ENCODE data around the gene DBNDD1. TPM values are rescaled to one million over a fixed set of nuclear protein-coding genes. Genes with fewer than 3 reads are reported as not detected.

DBNDD1 gene
- total RNA-seq, 1 donor from 2014 or later: 4.2 TPM

DNA sequence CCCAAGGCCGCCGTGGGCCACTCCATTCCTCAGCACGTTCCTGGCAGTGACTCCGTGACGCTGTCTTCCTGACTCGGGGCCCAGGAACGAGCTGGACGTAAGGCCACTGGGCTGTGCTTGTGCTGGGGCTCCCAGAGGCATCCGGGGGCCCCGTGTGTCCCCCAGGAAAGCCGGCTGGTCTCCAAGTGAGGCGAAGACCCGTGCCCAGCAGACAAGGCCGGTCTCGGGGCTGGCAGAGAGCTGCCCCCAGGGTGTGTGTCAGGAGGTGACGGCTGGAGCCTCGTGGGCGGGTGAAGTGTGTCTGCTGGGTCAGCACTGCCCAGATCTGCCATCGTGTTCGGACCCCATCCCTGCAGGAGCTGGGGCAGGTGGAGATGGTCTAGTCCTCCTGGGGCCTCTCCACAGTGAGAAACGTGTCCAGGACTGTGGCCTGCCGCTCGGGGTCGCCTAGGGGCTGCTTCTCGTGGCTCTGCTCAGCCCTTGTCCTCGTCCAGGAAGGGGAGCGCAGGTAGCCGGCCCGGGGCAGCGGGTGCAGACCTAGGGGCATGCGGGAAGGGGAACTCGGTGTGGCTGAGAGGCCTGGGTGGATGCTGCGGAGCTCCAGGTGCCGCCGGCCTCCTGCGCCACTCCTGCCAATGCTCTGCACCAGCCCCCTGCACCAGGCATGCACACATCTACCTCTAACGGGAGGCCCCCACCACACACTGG is 13.1 kb downstream of the DBNDD1 start:
- no peak for ATAC-seq
- TF ChIP-seq, protein P1, sequence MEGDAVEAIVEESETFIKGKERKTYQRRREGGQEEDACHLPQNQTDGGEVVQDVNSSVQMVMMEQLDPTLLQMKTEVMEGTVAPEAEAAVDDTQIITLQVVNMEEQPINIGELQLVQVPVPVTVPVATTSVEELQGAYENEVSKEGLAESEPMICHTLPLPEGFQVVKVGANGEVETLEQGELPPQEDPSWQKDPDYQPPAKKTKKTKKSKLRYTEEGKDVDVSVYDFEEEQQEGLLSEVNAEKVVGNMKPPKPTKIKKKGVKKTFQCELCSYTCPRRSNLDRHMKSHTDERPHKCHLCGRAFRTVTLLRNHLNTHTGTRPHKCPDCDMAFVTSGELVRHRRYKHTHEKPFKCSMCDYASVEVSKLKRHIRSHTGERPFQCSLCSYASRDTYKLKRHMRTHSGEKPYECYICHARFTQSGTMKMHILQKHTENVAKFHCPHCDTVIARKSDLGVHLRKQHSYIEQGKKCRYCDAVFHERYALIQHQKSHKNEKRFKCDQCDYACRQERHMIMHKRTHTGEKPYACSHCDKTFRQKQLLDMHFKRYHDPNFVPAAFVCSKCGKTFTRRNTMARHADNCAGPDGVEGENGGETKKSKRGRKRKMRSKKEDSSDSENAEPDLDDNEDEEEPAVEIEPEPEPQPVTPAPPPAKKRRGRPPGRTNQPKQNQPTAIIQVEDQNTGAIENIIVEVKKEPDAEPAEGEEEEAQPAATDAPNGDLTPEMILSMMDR (IDR thresholded peaks at IDR 0.05): no peak
- Histone ChIP-seq H3K36me3 (no peaks in the 10 kb centered on the region), H3K27me3 (ENCODE audit: low read depth) (no peaks in the 10 kb centered on the region), H3K27ac (no peak overlapping the region), H3K4me1 (no peaks in the 10 kb centered on the region), H3K4me3 (no peak overlapping the region), H3K9me3 (no peaks in the 10 kb centered on the region)
- intact Hi-C loops (cut with DNase I): no loop called here
- no peak for DNase-seq

DNA sequence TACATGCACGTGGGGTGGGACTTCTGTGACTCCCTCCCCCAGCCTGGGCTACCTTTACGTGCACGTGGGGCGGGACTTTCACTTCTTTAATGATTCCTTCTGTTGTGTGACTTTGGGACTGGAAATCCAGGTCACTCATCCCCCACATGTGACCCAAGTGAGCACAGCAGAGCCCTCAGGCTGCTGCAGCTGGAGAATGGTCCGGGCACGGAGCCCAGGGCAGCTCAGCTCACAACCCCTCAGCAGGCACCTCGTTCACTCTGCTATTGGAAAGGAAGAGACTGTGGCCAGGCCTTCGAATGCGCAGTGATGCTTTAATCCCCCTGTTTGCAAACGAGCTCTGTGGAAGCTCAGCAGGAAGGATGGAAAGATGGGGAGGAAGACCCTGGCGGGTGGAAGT is 14.7 kb downstream of the DBNDD1 start:
- no peak for DNase-seq
- intact Hi-C loops (cut with DNase I): no loop called here

DNA sequence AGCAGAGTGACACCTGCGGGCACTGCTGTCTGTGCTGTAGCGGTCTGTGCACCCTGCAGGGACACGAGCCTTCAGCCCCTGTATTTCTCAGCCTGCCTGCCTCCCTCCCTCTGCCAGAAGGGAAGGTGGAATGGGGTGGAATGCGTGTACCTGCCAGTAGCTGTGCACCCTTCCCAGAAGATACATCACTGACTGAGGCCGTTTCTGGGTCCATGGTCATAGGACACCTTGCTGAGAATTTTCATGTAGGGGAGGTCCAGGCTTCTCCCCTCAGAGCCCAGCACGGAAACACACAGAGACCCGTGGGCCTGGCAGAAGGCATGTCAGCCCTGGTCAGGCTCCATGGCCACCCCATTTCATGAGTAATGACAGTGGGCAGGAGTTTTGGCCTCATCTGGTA is 16.5 kb downstream of the DBNDD1 start:
- Histone ChIP-seq H3K27ac (no peak overlapping the region), H3K27me3 (ENCODE audit: low read depth) (no peaks in the 10 kb centered on the region), H3K9me3 (no peaks in the 10 kb centered on the region), H3K4me1 (no peaks in the 10 kb centered on the region), H3K4me3 (no peak overlapping the region), H3K36me3 (peaks cover 18% of the 10 kb centered on the region)
- ATAC-seq (no peak), DNase-seq (no peak)
- TF ChIP-seq, protein P1 (IDR thresholded peaks at IDR 0.05): no peak
- intact Hi-C loops (cut with DNase I): no loop called here

More for the DNA sequence above, 14.7 kb downstream of the DBNDD1 start:
- Histone ChIP-seq H3K27ac (no peak overlapping the region), H3K36me3 (peaks cover 8% of the 10 kb centered on the region), H3K27me3 (ENCODE audit: low read depth) (no peaks in the 10 kb centered on the region), H3K9me3 (no peaks in the 10 kb centered on the region), H3K4me3 (no peak overlapping the region), H3K4me1 (no peaks in the 10 kb centered on the region)
- ATAC-seq: no peak
- TF ChIP-seq, protein P1 (IDR thresholded peaks at IDR 0.05): no peak

DNA sequence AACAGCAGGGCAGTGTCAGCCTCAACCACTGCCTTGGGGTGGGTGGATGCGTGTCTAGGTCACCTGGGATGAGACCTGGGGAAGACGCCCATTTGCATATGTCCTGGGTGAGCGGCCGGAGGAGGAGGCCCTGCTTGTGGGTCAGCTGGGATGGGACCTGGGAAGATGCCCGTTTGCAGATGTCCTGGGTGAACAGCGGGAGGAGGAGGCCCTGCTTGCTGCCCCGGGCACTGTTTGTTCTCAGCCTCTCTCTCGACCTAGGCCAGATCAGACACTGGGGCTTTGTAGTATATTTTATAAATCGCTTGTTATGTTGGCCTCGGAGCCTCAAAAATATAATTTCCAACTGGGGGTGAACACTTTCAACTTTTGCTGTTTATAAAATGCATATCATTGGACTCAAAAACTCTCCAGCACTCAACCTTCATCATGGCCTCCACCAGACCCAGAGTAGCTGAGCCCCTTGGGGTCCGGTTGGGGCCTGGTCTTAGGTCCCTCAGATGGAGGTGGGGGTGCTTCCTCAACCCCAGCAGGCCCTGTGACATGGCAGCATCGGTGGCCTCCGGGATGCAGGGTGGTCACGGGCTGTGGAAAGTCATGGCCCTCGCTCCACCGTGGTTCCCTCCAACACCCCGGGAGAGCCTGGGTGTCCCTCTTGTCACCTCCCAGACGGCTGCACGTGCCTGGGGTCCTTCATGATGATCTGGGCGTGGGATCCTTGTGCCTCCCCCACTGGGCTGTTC is 17.3 kb downstream of the DBNDD1 start:
- H3K4me3 ChIP-seq: no peak overlapping the region
- TF ChIP-seq, protein P1 (IDR thresholded peaks at IDR 0.05): no peak
- H3K4me1 ChIP-seq: no peaks in the 10 kb centered on the region
- intact Hi-C loops (cut with DNase I): no loop called here
- no peak for ATAC-seq
- no peaks in the 10 kb centered on the region for H3K27me3 ChIP-seq (ENCODE audit: low read depth)
- H3K27ac ChIP-seq: no peak overlapping the region
- no peaks in the 10 kb centered on the region for H3K9me3 ChIP-seq
- no peak for DNase-seq
- peaks cover 19% of the 10 kb centered on the region for H3K36me3 ChIP-seq

DNA sequence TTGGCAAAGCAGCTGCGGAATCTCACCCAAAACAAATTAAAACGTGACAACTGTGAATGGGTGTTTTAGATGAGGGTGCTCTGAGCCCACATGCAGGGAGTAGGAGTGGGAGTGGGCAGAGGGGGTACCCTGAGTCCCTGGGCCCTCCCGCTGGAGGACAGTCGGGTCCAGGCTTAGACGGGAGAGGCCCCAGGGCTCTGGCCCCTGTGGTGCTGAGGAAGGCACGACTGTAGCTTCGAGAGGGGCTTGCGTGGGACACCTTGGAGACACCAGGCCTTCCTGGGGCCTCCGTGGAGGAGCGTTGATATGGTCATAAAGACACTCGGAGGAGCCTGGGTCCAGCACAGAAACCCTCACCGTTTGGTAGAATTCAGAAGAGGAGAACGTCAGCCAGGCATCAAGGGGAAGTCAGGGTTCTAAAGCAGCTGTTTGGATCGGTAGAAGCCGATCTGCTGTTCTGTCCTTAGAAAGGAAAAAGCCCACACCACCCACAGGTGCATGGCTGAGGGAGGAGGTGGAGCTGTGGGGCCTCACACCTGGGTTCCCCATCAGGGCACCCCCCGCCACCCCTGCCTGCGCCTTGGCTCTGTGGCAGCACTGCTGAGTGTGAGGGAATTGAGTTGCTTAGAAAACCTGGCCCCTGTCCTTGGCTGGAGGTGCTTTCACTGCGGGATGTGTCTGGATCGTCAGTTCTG is 18.4 kb downstream of the DBNDD1 start:
- no peak overlapping the region for H3K27ac ChIP-seq
- H3K27me3 ChIP-seq (ENCODE audit: low read depth): no peaks in the 10 kb centered on the region
- no peaks in the 10 kb centered on the region for H3K9me3 ChIP-seq
- no peak overlapping the region for H3K4me3 ChIP-seq
- peaks cover 29% of the 10 kb centered on the region for H3K36me3 ChIP-seq
- H3K4me1 ChIP-seq: no peaks in the 10 kb centered on the region
- DNase-seq: no peak
- TF ChIP-seq, protein P1 (IDR thresholded peaks at IDR 0.05): no peak
- intact Hi-C loops (cut with DNase I): no loop called here
- no peak for ATAC-seq
